Ovary (tissue), 9 donors: Measurements from ENCODE around the gene CSTA. TPM values are rescaled to one million over a fixed set of nuclear protein-coding genes. Genes with fewer than 3 reads are reported as not detected.
"Not testable (repeated sequence)": the region's sequence is repeated elsewhere in the genome, so short reads cannot be mapped to it uniquely, and the experiment has no call there.

Experiments used
- DNase-seq, 5 donors: peaks; one replicate each; pipeline ENCODE4 v3.0.0-alpha.2; 2019 to 2020
- H3K27ac ChIP-seq, 2 donors: fragments of 200-600 bp; one replicate each; pipeline versions ENCODE4 v1.5.1 to v1.8.0; 2019 to 2022
- H3K27me3 ChIP-seq: fragments of 200-600 bp; one replicate; pipeline ENCODE4 v1.8.0; 2022
- H3K36me3 ChIP-seq: fragments of 200-600 bp; sonication (generic); one replicate; pipeline ENCODE4 v1.5.1; 2019
- H3K4me1 ChIP-seq: one replicate; pipeline ENCODE4 v1.8.1; 2013; ENCODE audit warnings: mild to moderate bottlenecking, moderate library complexity; ENCODE audit not compliant: insufficient read depth
- H3K4me3 ChIP-seq: fragments of 200-600 bp; sonication (generic); one replicate; pipeline ENCODE4 v1.5.1; 2017
- H3K9me3 ChIP-seq, 2 donors: fragments of 200-600 bp in 1 of 2; sonication (generic) in 1 of 2; one replicate each; pipeline versions ENCODE4 v1.5.1 to v1.8.1; 2013 to 2019; ENCODE audit warnings: mild to moderate bottlenecking in 1 of 2, moderate library complexity in 1 of 2
- CTCF ChIP-seq, 3 donors: fragments of 450-650 bp in 2 of 3; fragments of 200-600 bp in 1 of 3; IDR thresholded peaks; one replicate each; pipeline versions ENCODE4 v1.5.1 to v1.8.0; 2016 to 2022; ENCODE audit warnings: antibody characterized with exemption in 3 of 3, mild to moderate bottlenecking in 1 of 3
- EP300 ChIP-seq: sonication (generic); formaldehyde crosslinking; IDR thresholded peaks from one replicate; pipeline ENCODE4 v1.6.1; 2017; ENCODE audit warnings: antibody characterized with exemption
- POLR2A ChIP-seq: fragments of 450-650 bp; IDR thresholded peaks from one replicate; pipeline ENCODE4 v1.6.1; 2017; ENCODE audit warnings: antibody characterized with exemption, mild to moderate bottlenecking, moderate library complexity
- WGBS, 3 donors: extraction: QIAGEN DNeasy Blood & Tissue Kit in 1 of 3; methylation state at CpG; one replicate each; pipeline versions ENCODE4 v1.1.5 to v1.1.7; 2013 to 2017; 5-methylcytosine and 5-hydroxymethylcytosine counted together
- intact Hi-C, 4 donors: fragments of 100-400 bp; cut with DNase I; formaldehyde crosslinking; loops; one replicate each; pipeline versions ENCODE4 v1.11.0 to v1.15.1; 2022 to 2023
- polyA plus RNA-seq, 2 donors: library from polyadenylated mRNA; stranded (reverse); fragments of 200-250 nt in 1 of 2; fragments of 350-450 nt in 1 of 2; fragmentation: Illumina TruSeq in 1 of 2; extraction: RNeasy Lipid Tissue Mini Kit (QIAGEN cat#74804) in 1 of 2; gene quantifications; one replicate each; pipeline ENCODE4 v1.2.3, GENCODE V29; 2013 to 2014
- total RNA-seq, 7 donors: library from RNA; depleted of rRNA in 2 of 7; stranded (reverse); fragments of >200 nt in 2 of 7; fragmentation: NEBNext Ultra II Directional in 3 of 7; extraction: Animal tissue kit (Norgen Biotek cat#: 25700) in 3 of 7; gene quantifications; one replicate each; pipeline versions ENCODE4 v1.1.0 to v1.2.4, GENCODE V29; 2016 to 2023
- donor health status: DM: no; HTN: no; CAD: no; lungs with moderate emphysema.
- donor health status: DM: no; HTN: no; CAD: no.
- donor health status: Bipolar disorder and iron deficiency.
- donor health status: DM: yes; HTN: yes; CAD: no.
- donor health status: DM: no; HTN: no; CAD: no.
- donor health status: DM: yes; HTN: yes; CAD: no.

Gene CSTA
- total and polyA plus RNA-seq, 9 donors: 5.8 to 43.9 (median 13.2) TPM

- intact Hi-C loops: no loop called here
- no peak overlapping the region for H3K27ac ChIP-seq
- H3K4me3 ChIP-seq: no peak overlapping the region
- no peaks in the 10 kb centered on the region for H3K9me3 ChIP-seq
- H3K27me3 ChIP-seq: no peaks in the 10 kb centered on the region
- no peaks in the 10 kb centered on the region for H3K36me3 ChIP-seq
- H3K4me1 ChIP-seq: no peaks in the 10 kb centered on the region
- WGBS, 3 donors: 92 to 100% (median 98%) methylated on average over 1 of the region's 1 CpG
- TF ChIP-seq EP300: no peak
- TF ChIP-seq POLR2A: no peak
- no peak for TF ChIP-seq CTCF (IDR thresholded peaks at IDR 0.05)
- DNase-seq: no peak
Measured at GRCh38 chr3:122365073-122365472, 40.0 kb downstream of the CSTA start.

- H3K27me3 ChIP-seq, intact Hi-C loops, H3K4me1 ChIP-seq, H3K4me3 ChIP-seq, DNase-seq, H3K27ac ChIP-seq, H3K9me3 ChIP-seq, H3K36me3 ChIP-seq: not testable (repeated sequence)
- WGBS, 3 donors: 95 to 97% (median 96%) methylated on average over 10 of the region's 10 CpGs
Measured at GRCh38 chr3:122365582-122366378, 40.7 kb downstream of the CSTA start.

GRCh38 chr3:122366379-122366749, 41.3 kb downstream of the CSTA start:
- 92 to 98% (median 94%) methylated on average over 5 of the region's 5 CpGs for WGBS, 3 donors
- Histone ChIP-seq H3K36me3 (no peaks in the 10 kb centered on the region), H3K27ac (no peak overlapping the region), H3K4me1 (no peaks in the 10 kb centered on the region), H3K4me3 (no peak overlapping the region), H3K9me3 (no peaks in the 10 kb centered on the region), H3K27me3 (no peaks in the 10 kb centered on the region)
- TF ChIP-seq POLR2A (no peak), CTCF (IDR thresholded peaks at IDR 0.05) (no peak), EP300 (no peak)
- intact Hi-C loops: no loop called here
- DNase-seq: no peak

- Histone ChIP-seq H3K27ac (no peak overlapping the region), H3K4me3 (no peak overlapping the region), H3K4me1 (no peaks in the 10 kb centered on the region), H3K27me3 (no peaks in the 10 kb centered on the region), H3K36me3 (no peaks in the 10 kb centered on the region), H3K9me3 (no peaks in the 10 kb centered on the region)
- intact Hi-C loops: no loop called here
- 90 to 100% (median 98%) methylated on average over 1 of the region's 1 CpG for WGBS, 3 donors
- DNase-seq: no peak
- TF ChIP-seq EP300 (no peak), CTCF (IDR thresholded peaks at IDR 0.05) (no peak), POLR2A (no peak)
Measured at GRCh38 chr3:122374034-122374433, 49.0 kb downstream of the CSTA start.

- TF ChIP-seq EP300: no peak
- no peak for TF ChIP-seq CTCF (IDR thresholded peaks at IDR 0.05)
- TF ChIP-seq POLR2A: no peak
- H3K9me3 ChIP-seq: no peaks in the 10 kb centered on the region
- H3K36me3 ChIP-seq: no peaks in the 10 kb centered on the region
- H3K27ac ChIP-seq: no peak overlapping the region
- H3K27me3 ChIP-seq: no peaks in the 10 kb centered on the region
- intact Hi-C loops: no loop called here
- DNase-seq: no peak
- H3K4me3 ChIP-seq: no peak overlapping the region
- H3K4me1 ChIP-seq: no peaks in the 10 kb centered on the region
- 70 to 82% (median 77%) methylated on average over 4 of the region's 4 CpGs for WGBS, 3 donors
Measured at GRCh38 chr3:122377975-122378374, 52.9 kb downstream of the CSTA start.
